HTR-8/SVneo (cell line): Measurements from ENCODE around the gene KIF6.

Source experiments
- DNase-seq: peaks from one replicate; pipeline ENCODE4 v3.0.0; 2011; ENCODE audit warnings: low spot score, mixed read lengths; ENCODE audit not compliant: insufficient read length
- FAIRE-seq: peaks from 2 replicates; lab custom pipeline; 2011; peaks lifted over from hg19 to GRCh38; lab: Jason Lieb, UNC

KIF6 gene

DNA sequence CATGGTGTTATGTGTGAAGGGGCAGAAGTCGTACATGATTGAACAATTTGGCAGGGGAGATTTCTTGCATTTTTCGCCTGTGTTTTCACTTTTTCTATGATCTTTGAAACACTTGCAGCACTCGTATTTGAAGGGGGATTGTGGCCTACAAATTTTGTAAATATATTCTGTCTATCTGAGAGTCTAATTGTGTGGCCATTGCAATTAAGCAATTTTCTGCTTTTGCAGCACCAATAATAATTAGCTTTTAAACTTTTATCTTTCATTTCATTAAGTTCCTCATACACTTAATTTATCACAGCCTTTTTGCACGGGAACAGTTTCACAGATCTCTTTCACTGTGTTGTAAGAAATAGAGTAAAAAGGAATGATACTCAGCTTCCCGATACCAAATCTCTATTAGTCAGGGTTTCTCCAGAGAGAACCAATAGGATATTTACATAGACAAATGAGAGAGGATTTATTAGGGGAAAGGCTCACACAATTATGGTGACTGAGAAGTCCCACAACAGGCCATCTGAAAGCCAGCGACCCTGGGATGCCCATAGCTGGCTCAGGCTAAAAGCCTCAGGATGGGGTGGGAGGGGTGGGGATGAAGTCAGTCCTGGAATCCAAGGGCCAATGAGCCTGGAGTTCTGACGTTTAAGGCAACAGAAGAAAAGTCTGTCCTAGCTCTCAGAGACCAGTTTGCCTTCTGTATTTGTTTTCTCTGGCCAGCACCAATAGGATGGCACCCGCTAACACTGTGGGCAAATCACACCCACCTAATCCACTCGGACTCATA lies 58.3 kb downstream of the KIF6 start:
- DNase-seq (no peak), FAIRE-seq (no peak)

GRCh38 chr6:39665861-39666260 lies 59.3 kb downstream of the KIF6 start:
- DNase-seq (no peak), FAIRE-seq (no peak)

DNA sequence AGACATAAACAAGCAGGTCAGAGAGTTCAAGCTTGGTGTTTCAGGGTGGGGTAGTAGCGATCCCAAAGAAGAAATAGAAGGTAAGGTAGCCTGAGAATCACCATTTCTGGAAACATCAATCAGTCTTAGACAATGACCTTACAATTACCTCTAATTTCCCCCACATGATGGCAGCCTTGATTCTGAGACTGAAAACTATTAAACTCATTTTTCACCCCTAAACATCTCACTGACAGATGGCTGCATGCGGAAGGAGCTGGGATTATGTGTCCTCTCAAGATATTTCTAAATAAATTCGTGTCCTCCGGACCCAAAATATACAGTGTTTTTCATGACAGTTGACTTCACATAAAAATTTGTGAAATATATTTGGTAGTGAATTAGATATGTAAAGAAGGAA lies 61.0 kb downstream of the KIF6 start:
- DNase-seq = no peak
- FAIRE-seq = no peak

GRCh38 chr6:39657355-39658135 lies 67.7 kb downstream of the KIF6 start:
- DNase-seq (no peak), FAIRE-seq (no peak)

- FAIRE-seq (no peak), DNase-seq (no peak)
These were observed 71.1 kb downstream of the KIF6 start for GRCh38 chr6:39654121-39654520.

GRCh38 chr6:39653612-39654011 lies 71.6 kb downstream of the KIF6 start:
- DNase-seq (no peak), FAIRE-seq (no peak)

GRCh38 chr6:39649996-39650395 lies 75.2 kb downstream of the KIF6 start:
- no peak for DNase-seq
- no peak for FAIRE-seq

GRCh38 chr6:39646751-39647420 lies 78.3 kb downstream of the KIF6 start:
- no peak for DNase-seq

GRCh38 chr6:39642270-39642669 lies 82.9 kb downstream of the KIF6 start:
- FAIRE-seq (no peak), DNase-seq (no peak)

More at GRCh38 chr6:39646751-39647420, 78.3 kb downstream of the KIF6 start:
- no peak for FAIRE-seq

DNA sequence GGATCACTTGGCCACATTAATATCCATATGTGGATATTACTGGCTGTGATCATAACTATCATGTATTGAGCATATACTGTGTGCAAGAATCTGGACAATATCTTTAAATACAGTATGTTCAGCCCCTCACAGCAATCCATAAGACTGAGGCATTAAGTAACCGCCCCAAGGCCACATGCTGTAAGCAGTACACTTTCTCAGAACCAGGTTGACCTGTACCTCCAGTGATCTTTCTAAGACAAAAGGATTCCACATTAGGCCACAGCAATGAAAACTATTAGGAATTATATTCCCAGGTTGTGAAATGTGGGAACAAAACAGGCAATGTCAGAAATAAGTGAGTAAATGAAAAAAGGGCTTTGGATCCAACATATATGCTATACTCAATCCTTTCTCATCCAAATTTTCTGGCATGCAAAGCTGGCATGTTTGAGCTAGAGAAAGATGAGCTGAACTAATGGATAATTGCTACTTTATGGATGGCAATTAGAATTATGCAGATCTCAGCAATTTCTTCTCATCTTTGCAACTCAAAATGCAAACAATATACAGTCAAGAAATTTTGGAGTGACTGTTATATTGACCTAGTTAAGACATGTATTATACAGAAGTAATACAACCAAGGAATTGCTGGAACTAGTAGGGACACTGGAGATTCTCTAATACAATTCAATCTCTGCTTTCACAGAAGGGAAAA lies 86.9 kb downstream of the KIF6 start:
- no peak for DNase-seq
- no peak for FAIRE-seq

- DNase-seq = no peak
These were observed 90.4 kb downstream of the KIF6 start for GRCh38 chr6:39634646-39635341.

GRCh38 chr6:39625209-39625608 lies 100.0 kb downstream of the KIF6 start:
- no peak for DNase-seq
- FAIRE-seq = no peak

More at GRCh38 chr6:39634646-39635341, 90.4 kb downstream of the KIF6 start:
- no peak for FAIRE-seq

DNA sequence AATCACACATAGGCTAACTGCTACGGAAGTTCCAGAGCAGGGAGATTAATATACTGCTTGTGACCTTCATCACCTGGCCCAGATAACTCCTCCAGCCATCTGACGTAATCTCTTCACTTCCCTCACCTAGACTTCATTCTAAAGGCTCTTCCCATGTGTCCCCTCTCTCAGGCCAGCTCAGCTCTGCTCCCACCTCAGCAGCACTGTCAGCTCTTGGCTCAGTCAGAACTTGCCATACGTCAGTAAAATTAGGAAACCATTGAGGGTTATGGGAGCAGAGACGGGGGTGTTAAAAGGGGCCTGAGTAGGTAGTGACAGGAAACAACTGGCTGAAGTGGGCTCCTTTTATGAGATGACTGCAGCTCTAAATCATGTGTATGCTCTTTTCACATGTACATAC lies 101.5 kb downstream of the KIF6 start:
- no peak for DNase-seq
- FAIRE-seq = no peak

GRCh38 chr6:39617520-39617919 lies 107.7 kb downstream of the KIF6 start:
- DNase-seq = no peak
- FAIRE-seq = no peak

GRCh38 chr6:39617026-39617425 lies 108.2 kb downstream of the KIF6 start:
- no peak for FAIRE-seq
- no peak for DNase-seq

GRCh38 chr6:39615622-39616021 lies 109.6 kb downstream of the KIF6 start:
- FAIRE-seq (no peak), DNase-seq (no peak)

- DNase-seq (no peak), FAIRE-seq (no peak)
These were observed 110.7 kb downstream of the KIF6 start for GRCh38 chr6:39614393-39614950.

GRCh38 chr6:39610221-39610620 lies 115.0 kb downstream of the KIF6 start:
- DNase-seq = no peak
- FAIRE-seq = no peak

DNA sequence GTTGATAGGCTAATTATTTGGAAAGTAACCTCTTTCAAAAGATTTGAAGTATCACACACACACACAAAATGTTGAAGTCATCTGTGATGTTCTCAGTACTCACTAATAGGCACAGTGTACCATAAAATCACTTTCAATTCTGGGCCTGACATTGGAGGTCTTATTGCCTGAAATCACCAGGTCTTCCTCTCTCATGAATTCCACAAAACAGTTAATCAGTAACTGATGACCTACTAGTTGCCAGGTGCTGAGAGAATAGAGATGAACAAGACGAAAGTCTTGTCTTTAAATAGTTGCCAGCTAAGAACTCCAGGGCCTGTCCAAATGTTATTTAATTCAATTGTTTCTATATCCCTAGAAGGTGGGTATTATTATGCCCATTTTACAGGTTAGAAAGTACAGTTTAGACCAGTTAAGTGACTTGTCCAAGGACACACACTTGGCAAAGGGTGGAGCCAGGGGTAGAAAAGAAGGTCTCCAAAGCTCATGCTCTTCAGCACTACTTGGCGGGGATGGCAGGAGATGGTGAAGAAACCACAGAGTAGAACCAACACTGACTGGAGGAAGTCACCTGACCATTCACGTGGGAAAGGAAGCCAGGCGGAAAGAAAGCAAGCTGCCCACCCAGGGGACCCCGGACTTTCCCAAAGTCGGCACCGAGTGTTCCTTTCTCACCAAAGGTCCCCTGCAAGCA lies 116.4 kb downstream of the KIF6 start:
- no peak for FAIRE-seq

More for the DNA sequence above, 116.4 kb downstream of the KIF6 start:
- no peak for DNase-seq
